HFFc6 (cell line): Measurements from ENCODE around the gene MLLT1. TPM values are rescaled to one million over a fixed set of nuclear protein-coding genes. Genes with fewer than 3 reads are reported as not detected.

Experiments
- DNase-seq: peaks from one replicate; pipeline ENCODE4 v3.0.0-alpha.2; 2018
- H3K27ac Mint-ChIP-seq: 2 replicates; pipeline ENCODE4 v1.8.0; 2020; ENCODE audit warnings: mild to moderate bottlenecking, mixed read lengths
- H3K27me3 Mint-ChIP-seq: 2 replicates; pipeline ENCODE4 v1.8.0; 2021; ENCODE audit warnings: mild to moderate bottlenecking, moderate library complexity, mixed read lengths; ENCODE audit not compliant: insufficient read depth
- H3K36me3 Mint-ChIP-seq: 2 replicates; pipeline ENCODE4 v1.8.0; 2021; ENCODE audit warnings: low read depth, mixed read lengths
- H3K4me1 Mint-ChIP-seq: 2 replicates; pipeline ENCODE4 v1.8.0; 2020; ENCODE audit warnings: low read depth, mixed read lengths
- H3K4me3 Mint-ChIP-seq: 2 replicates; pipeline ENCODE4 v1.8.0; 2020; ENCODE audit warnings: mild to moderate bottlenecking, moderate library complexity, mixed read lengths
- H3K9me3 Mint-ChIP-seq: 2 replicates; pipeline ENCODE4 v1.8.0; 2020; ENCODE audit warnings: mild to moderate bottlenecking, mixed read lengths
- CTCF ChIP-seq: fragments of 200-600 bp; sonication (generic); IDR thresholded peaks from 2 replicates; pipeline ENCODE4 v1.5.0; 2021; ENCODE audit warnings: antibody characterized with exemption, mild to moderate bottlenecking
- total RNA-seq, 6 experiments: library from RNA; stranded (reverse); fragmentation: NEBNext Ultra II Directional; extraction: Animal tissue kit (Norgen Biotek cat#: 25700); gene quantifications; 2 replicates in 1 of 6; 3 replicates in 5 of 6; pipeline ENCODE4 v1.2.3, GENCODE V29; 2021

Gene MLLT1
- total RNA-seq, 6 experiments from 2014 or later, result 54.6 to 69.4 (median 59.5) TPM

GRCh38 chr19:6214881-6215541, 64.8 kb downstream of the MLLT1 start:
- H3K27ac Mint-ChIP-seq, result no peak overlapping the region
- peaks cover 3% of the 10 kb centered on the region for H3K27me3 Mint-ChIP-seq
- DNase-seq, result no peak

GRCh38 chr19:6213696-6214641, 65.8 kb downstream of the MLLT1 start:
- TF ChIP-seq CTCF, result 0 out of 2 replicates have a peak, but pooled peaks have one; percentile 16
- Mint-ChIP-seq H3K27me3 (peaks cover 3% of the 10 kb centered on the region), H3K36me3 (no peaks in the 10 kb centered on the region), H3K9me3 (no peaks in the 10 kb centered on the region), H3K4me1 (no peaks in the 10 kb centered on the region), H3K4me3 (no peak overlapping the region), H3K27ac (no peak overlapping the region)
- DNase-seq, result no peak

More at GRCh38 chr19:6214881-6215541, 64.8 kb downstream of the MLLT1 start:
- no peak for TF ChIP-seq CTCF
- no peaks in the 10 kb centered on the region for H3K36me3 Mint-ChIP-seq
- no peak overlapping the region for H3K4me3 Mint-ChIP-seq
- no peaks in the 10 kb centered on the region; the same call in 1 of the 2 replicates for H3K4me1 Mint-ChIP-seq
- H3K9me3 Mint-ChIP-seq, result no peaks in the 10 kb centered on the region

- Mint-ChIP-seq H3K4me1 (no peaks in the 10 kb centered on the region), H3K27me3 (no peaks in the 10 kb centered on the region; the same call in 1 of the 2 replicates), H3K4me3 (no peak overlapping the region), H3K36me3 (no peaks in the 10 kb centered on the region), H3K27ac (no peak overlapping the region), H3K9me3 (no peaks in the 10 kb centered on the region)
- DNase-seq, result no peak
- no peak for TF ChIP-seq CTCF
Measured at GRCh38 chr19:6213266-6213595, 66.5 kb downstream of the MLLT1 start.

- Mint-ChIP-seq H3K27ac (no peak overlapping the region), H3K4me3 (no peak overlapping the region), H3K4me1 (no peaks in the 10 kb centered on the region), H3K9me3 (no peaks in the 10 kb centered on the region), H3K36me3 (no peaks in the 10 kb centered on the region), H3K27me3 (no peaks in the 10 kb centered on the region; the same call in 1 of the 2 replicates)
- DNase-seq, result no peak
- TF ChIP-seq CTCF, result no peak
Measured at GRCh38 chr19:6212403-6213265, 67.1 kb downstream of the MLLT1 start.
